Naive thymus-derived CD4-positive, alpha-beta T cell (primary cell): ENCODE measurements around the gene ZCCHC24. TPM values are rescaled to one million over a fixed set of nuclear protein-coding genes. Genes with fewer than 3 reads are reported as not detected.

Experiments
- ATAC-seq: fragments of 150-1000 bp; cut with Tn5 transposase; 2 replicates; pipeline ENCODE4 v1.10.0; 2021; ENCODE audit warnings: mild to moderate bottlenecking, moderate library complexity
- CTCF ChIA-PET: fragments of 350-600 bp; sonication (Branson Sonifier 250); formaldehyde crosslinking; loops from one replicate; lab custom pipeline; 2021; ENCODE audit warnings: antibody characterized with exemption; lab: Charles Lee
- POLR2A ChIA-PET: fragments of 350-600 bp; sonication (Branson Sonifier 250); formaldehyde crosslinking; loops from one replicate; lab custom pipeline; 2021; ENCODE audit warnings: antibody characterized with exemption, inconsistent platforms; lab: Charles Lee
- DNase-seq, 9 donors: peaks; one replicate each; pipeline versions ENCODE4 v3.0.0 to v3.0.0-alpha.2; 2020 to 2022; ENCODE audit warnings: mixed read lengths in 1 of 9
- H3K27ac ChIP-seq: one replicate; pipeline ENCODE4 v1.7.0; 2013; ENCODE audit warnings: mild to moderate bottlenecking, low read depth, low read length, moderate library complexity
- H3K27me3 ChIP-seq, 2 donors: one replicate each; pipeline ENCODE4 v1.7.0; 2013; ENCODE audit warnings: low read length in 2 of 2, mild to moderate bottlenecking in 2 of 2, moderate library complexity in 2 of 2; ENCODE audit not compliant: control insufficient read depth in 2 of 2, insufficient read depth in 2 of 2
- H3K36me3 ChIP-seq, 3 experiments: 1 replicate in 2 of 3; 2 replicates in 1 of 3; pipeline ENCODE4 v1.7.0; 2013; ENCODE audit warnings: low read length in 3 of 3, mild to moderate bottlenecking in 3 of 3, moderate library complexity in 1 of 3; ENCODE audit not compliant: insufficient read depth in 3 of 3, control insufficient read depth in 2 of 3
- H3K4me1 ChIP-seq, 2 donors: one replicate each; pipeline ENCODE4 v1.7.0; 2013; ENCODE audit warnings: low read length in 2 of 2, mild to moderate bottlenecking in 2 of 2, moderate library complexity in 1 of 2; ENCODE audit not compliant: control insufficient read depth in 2 of 2, insufficient read depth in 2 of 2
- H3K4me3 ChIP-seq: 2 replicates; pipeline ENCODE4 v1.7.0; 2013; ENCODE audit warnings: mild to moderate bottlenecking, low read length
- H3K9me3 ChIP-seq, 3 experiments: 1 replicate in 2 of 3; 2 replicates in 1 of 3; pipeline ENCODE4 v1.7.0; 2013; ENCODE audit warnings: low read length in 3 of 3; ENCODE audit not compliant: control insufficient read depth in 2 of 3
- H3K27ac Mint-ChIP-seq, 9 donors: one replicate each; pipeline ENCODE4 v1.8.0; 2020 to 2022; ENCODE audit warnings: mixed read lengths in 9 of 9, mild to moderate bottlenecking in 8 of 9, moderate library complexity in 5 of 9, inconsistent platforms in 2 of 9
- H3K27me3 Mint-ChIP-seq, 5 donors: one replicate each; pipeline ENCODE4 v1.8.0; 2021 to 2022; ENCODE audit warnings: mixed read lengths in 5 of 5, mild to moderate bottlenecking in 1 of 5
- H3K36me3 Mint-ChIP-seq, 5 donors: one replicate each; pipeline ENCODE4 v1.8.0; 2020 to 2022; ENCODE audit warnings: mixed read lengths in 5 of 5, mild to moderate bottlenecking in 3 of 5, inconsistent platforms in 1 of 5
- H3K4me1 Mint-ChIP-seq, 7 donors: one replicate each; pipeline ENCODE4 v1.8.0; 2020 to 2022; ENCODE audit warnings: mixed read lengths in 7 of 7, mild to moderate bottlenecking in 3 of 7, inconsistent platforms in 1 of 7
- H3K4me3 Mint-ChIP-seq, 10 donors: one replicate each; pipeline ENCODE4 v1.8.0; 2020 to 2022; ENCODE audit warnings: mild to moderate bottlenecking in 10 of 10, mixed read lengths in 10 of 10, moderate library complexity in 6 of 10, inconsistent platforms in 2 of 10
- H3K9me3 Mint-ChIP-seq, 11 donors: one replicate each; pipeline ENCODE4 v1.8.0; 2020 to 2022; ENCODE audit warnings: mixed read lengths in 11 of 11, mild to moderate bottlenecking in 4 of 11, inconsistent platforms in 1 of 11, moderate library complexity in 1 of 11
- intact Hi-C, 2 donors: fragments of 100-400 bp; cut with micrococcal nuclease; formaldehyde crosslinking; loops; one replicate each; pipeline ENCODE4 v1.15.1; 2023
- polyA plus RNA-seq, 2 donors: library from polyadenylated mRNA; unstranded; fragments of 300-500 nt; fragmentation: Illumina TruSeq; gene quantifications; one replicate each; pipeline ENCODE4 v1.2.3, GENCODE V29; 2021
- total RNA-seq, 6 experiments: library from RNA in 5 of 6; stranded (reverse) in 5 of 6; gene quantifications; 1 replicate in 5 of 6; 2 replicates in 1 of 6; pipeline ENCODE4 v1.2.3 and lab custom pipeline; 2021 to 2026

Gene ZCCHC24
- total and polyA plus RNA-seq, 7 experiments from 2014 or later = 0.30 to 2.0 (median 0.73) TPM

DNA sequence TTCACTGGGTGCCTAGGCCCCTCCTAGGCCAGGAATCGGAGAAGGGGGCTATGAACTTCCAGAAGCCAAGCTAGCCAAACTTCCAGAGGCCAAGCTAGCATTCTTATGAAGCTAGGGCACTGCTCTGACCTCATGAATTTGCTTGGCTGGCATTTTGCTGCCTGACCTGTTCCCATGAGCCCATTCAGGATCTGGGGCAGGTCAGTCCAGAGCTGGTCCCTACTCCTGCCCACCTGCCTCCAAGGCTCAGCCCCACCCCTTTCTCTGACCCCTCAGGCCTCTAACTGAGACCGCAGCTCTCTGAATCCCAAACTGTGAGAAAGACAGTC, 99.4 kb downstream of the ZCCHC24 start:
- intact Hi-C loops = loop anchor here (2.0 to 10.0 kb wide), 5 partner anchors 23 to 859 kb away; partner anchors contain the start of genes ANXA11 (in 1 of the 2) and ZMIZ1 (in 1 of the 2)
- H3K36me3 Mint-ChIP-seq = peaks cover 4 to 19% (median 6%) of the 10 kb centered on the region in 5 donors
- no peak overlapping the region for H3K4me3 ChIP-seq
- H3K27me3 Mint-ChIP-seq = no peaks in the 10 kb centered on the region
- ChIA-PET POLR2A (interaction anchor here (0.5 to 3.6 kb wide), 8 partner anchors 8 to 1316 kb away, joined by 3 to 22 read pairs (median 4); no protein-coding TSS in a partner anchor), CTCF (interaction anchor here (1.0 to 1.9 kb wide), 5 partner anchors 10 to 122 kb away, joined by 3 to 7 read pairs (median 3); no protein-coding TSS in a partner anchor)
- peaks cover 0 to 1% (median 0%) of the 10 kb centered on the region in 11 donors for H3K9me3 Mint-ChIP-seq
- no peak overlapping the region for H3K27ac ChIP-seq
- no peaks in the 10 kb centered on the region for H3K27me3 ChIP-seq
- ATAC-seq = no peak
- DNase-seq = no peak
- H3K27ac Mint-ChIP-seq = peak overlapping the region in 2 of 9 donors; percentile 7 to 40
- peaks cover 5 to 18% (median 12%) of the 10 kb centered on the region in 3 experiments for H3K36me3 ChIP-seq
- H3K4me1 Mint-ChIP-seq = peaks cover 9 to 53% (median 22%) of the 10 kb centered on the region in 7 donors
- peaks cover 19 to 25% of the 10 kb centered on the region in 2 donors for H3K4me1 ChIP-seq
- peak overlapping the region in 1 of 10 donors; percentile 77 for H3K4me3 Mint-ChIP-seq
- no peaks in the 10 kb centered on the region for H3K9me3 ChIP-seq

DNA sequence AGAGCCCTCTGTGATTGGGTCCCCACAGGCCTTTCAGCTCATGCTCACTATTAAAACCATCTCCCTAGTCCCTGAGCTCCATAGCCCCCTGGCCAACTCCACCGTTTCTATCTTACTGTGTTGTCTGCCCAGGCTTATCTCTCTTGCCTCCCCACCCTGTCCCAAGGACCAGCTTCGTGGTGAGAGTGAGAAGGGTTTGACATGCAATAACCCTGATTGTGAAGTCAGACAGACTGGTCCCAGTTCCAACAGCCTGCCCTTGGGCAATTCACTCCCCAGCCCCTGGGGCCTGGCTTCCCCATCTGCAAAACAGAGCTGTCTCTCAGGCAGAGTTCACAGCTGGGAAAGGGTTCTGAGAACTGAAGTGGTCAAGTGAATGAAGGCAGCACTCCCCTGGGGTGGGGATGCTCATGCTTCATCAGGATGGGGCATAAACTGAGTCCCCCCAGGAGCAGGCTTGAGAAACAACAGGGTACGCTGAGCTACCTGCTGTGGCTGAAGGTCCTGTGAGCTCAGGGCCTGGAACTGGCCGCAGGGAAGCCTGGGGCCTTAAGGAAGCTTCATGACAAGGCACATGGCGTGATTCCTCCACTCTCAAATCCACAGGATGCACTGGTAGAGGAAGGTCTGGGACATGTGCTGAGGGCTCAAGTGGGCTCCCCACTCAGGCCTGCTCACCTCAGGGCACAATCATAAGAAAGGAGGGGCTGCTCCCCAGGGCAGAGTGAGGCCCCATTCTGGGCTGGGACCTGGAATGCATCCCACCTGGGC, 100.0 kb downstream of the ZCCHC24 start:
- Mint-ChIP-seq H3K27me3 (no peaks in the 10 kb centered on the region), H3K27ac (peak overlapping the region in 5 of 9 donors; percentile 7 to 52 (median 20)), H3K36me3 (peaks cover 0 to 19% (median 6%) of the 10 kb centered on the region in 5 donors), H3K4me1 (peaks cover 9 to 52% (median 22%) of the 10 kb centered on the region in 7 donors), H3K9me3 (peaks cover 0 to 1% (median 0%) of the 10 kb centered on the region in 11 donors), H3K4me3 (peak overlapping the region in 1 of 10 donors; percentile 5)
- intact Hi-C loops = loop anchor here (2.0 to 10.0 kb wide), 5 partner anchors 23 to 859 kb away; partner anchors contain the start of genes ANXA11 (in 1 of the 2) and ZMIZ1 (in 1 of the 2)
- Histone ChIP-seq H3K27me3 (no peaks in the 10 kb centered on the region), H3K9me3 (no peaks in the 10 kb centered on the region), H3K27ac (no peak overlapping the region), H3K36me3 (peaks cover 3 to 12% (median 7%) of the 10 kb centered on the region in 3 experiments), H3K4me3 (no peak overlapping the region), H3K4me1 (peaks cover 19 to 25% of the 10 kb centered on the region in 2 donors)
- CTCF ChIA-PET = interaction anchor here (0.6 to 1.9 kb wide), 7 partner anchors 10 to 160 kb away, joined by 3 to 7 read pairs (median 4); no protein-coding TSS in a partner anchor
- POLR2A ChIA-PET = interaction anchor here (0.5 to 3.6 kb wide), 10 partner anchors 11 to 1316 kb away, joined by 3 to 22 read pairs (median 4); no protein-coding TSS in a partner anchor
- ATAC-seq (no peak), DNase-seq (peak in 1 of 9 donors; percentile 17)

DNA sequence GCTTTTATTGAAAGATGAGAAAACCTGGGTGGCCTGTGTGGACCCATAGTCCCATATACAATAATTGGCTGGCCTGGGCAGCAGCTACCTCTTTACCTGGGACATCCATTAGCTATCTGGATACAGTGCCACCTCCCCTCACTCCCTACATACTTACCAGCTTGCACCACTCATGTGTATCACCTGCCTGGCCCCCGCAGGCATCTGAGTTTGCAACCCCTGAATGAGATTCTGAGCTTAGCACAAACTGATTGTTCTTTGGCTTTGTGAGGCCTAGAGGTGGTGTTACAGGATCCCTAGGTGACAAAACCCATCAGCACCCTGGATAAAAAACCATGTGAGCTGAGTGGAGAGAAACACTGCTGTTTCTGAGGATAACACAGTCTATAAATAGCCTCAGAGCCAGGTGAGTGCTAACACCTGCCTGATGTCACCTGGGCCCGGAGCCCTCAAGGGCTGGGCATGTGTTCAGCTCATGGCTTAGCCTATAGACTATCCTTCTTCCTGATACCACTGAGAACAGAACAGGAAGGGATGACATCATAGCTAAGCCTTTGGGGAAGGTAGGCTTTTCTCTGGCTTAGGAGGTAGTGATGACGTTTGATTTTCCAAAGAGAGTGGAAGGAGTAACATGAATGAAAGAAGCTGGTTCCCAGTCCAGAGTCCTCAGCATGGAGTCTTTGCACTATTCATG, 100.8 kb downstream of the ZCCHC24 start:
- ATAC-seq (no peak), DNase-seq (peak in 1 of 9 donors; percentile 15)
- H3K9me3 ChIP-seq = no peaks in the 10 kb centered on the region
- Mint-ChIP-seq H3K36me3 (peaks cover 0 to 16% (median 1%) of the 10 kb centered on the region in 5 donors), H3K27me3 (no peaks in the 10 kb centered on the region), H3K4me3 (peak overlapping the region in 1 of 10 donors; percentile 5), H3K9me3 (peaks cover 0 to 1% (median 0%) of the 10 kb centered on the region in 11 donors), H3K27ac (peak overlapping the region in 3 of 9 donors; percentile 7 to 40 (median 10)), H3K4me1 (peaks cover 9 to 44% (median 18%) of the 10 kb centered on the region in 7 donors)
- H3K4me3 ChIP-seq = no peak overlapping the region
- peaks cover 0 to 4% (median 4%) of the 10 kb centered on the region in 3 experiments for H3K36me3 ChIP-seq
- POLR2A ChIA-PET = interaction anchor here (0.5 to 2.2 kb wide), 5 partner anchors 11 to 162 kb away, joined by 3 to 13 read pairs (median 5); no protein-coding TSS in a partner anchor
- no peaks in the 10 kb centered on the region for H3K27me3 ChIP-seq
- intact Hi-C loops = loop anchor here (5.0 to 10.0 kb wide), 4 partner anchors 277 to 860 kb away; partner anchors contain the start of genes ANXA11 (in 1 of the 2) and ZMIZ1 (in 1 of the 2)
- H3K4me1 ChIP-seq = peaks cover 19 to 25% of the 10 kb centered on the region in 2 donors
- CTCF ChIA-PET = interaction anchor here (0.6 to 1.9 kb wide), 7 partner anchors 10 to 160 kb away, joined by 3 to 7 read pairs (median 4); no protein-coding TSS in a partner anchor
- H3K27ac ChIP-seq = no peak overlapping the region

DNA sequence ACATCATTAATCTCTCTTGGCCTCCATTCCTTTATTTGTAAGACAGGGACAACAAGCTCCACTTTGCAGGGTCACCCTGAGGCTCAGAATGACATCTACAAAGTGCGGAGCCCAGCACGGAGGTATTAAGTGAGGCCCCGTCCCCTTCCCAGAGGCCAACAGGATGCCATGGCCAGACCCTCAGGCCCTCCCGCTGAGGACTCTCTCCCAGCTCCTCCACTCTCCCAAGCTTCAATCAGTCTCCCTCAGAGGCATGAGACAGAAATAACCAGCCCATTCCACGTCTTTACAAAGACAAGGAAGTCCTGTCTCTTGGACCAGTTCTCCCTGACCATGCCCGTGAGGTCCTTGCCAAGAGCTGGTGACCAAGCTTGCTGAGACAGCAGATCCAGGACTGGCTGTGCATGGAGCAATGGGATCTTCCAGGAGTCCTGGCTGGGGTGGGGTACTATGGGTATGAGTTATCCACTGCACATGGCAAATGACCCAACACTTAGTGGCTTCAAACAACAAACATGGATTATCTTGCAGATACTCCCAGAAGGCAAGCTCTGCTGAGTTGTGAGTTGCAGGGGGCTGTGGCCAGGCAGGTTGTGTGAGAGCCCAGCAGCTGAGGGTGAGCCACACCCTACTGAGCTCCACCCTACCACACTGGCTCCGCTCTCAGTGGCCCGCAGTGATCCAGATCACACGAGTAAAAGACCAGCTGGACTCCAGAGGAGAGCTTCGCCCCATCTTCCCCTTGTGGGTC, 102.4 kb downstream of the ZCCHC24 start:
- H3K36me3 ChIP-seq = no peaks in the 10 kb centered on the region
- no peaks in the 10 kb centered on the region for H3K9me3 ChIP-seq
- intact Hi-C loops = loop anchor here in 1 of 2 donors (10.0 kb wide), 1 partner anchor 862 kb away; the partner anchor contains the start of gene ANXA11
- H3K27me3 ChIP-seq = no peaks in the 10 kb centered on the region
- Mint-ChIP-seq H3K4me3 (no peak overlapping the region), H3K36me3 (peaks cover 0 to 4% (median 0%) of the 10 kb centered on the region in 5 donors), H3K27me3 (no peaks in the 10 kb centered on the region), H3K27ac (peak overlapping the region in 2 of 9 donors; percentile 14 to 38), H3K4me1 (peaks cover 0 to 29% (median 3%) of the 10 kb centered on the region in 7 donors), H3K9me3 (peaks cover 0 to 3% (median 0%) of the 10 kb centered on the region in 11 donors)
- no peak overlapping the region for H3K4me3 ChIP-seq
- no peak overlapping the region for H3K27ac ChIP-seq
- no peak for ATAC-seq
- H3K4me1 ChIP-seq = peaks cover 4 to 8% of the 10 kb centered on the region in 2 donors
- POLR2A ChIA-PET = interaction anchor here (2.2 kb wide), 1 partner anchor 20 kb away, joined by 13 read pairs; no protein-coding TSS in a partner anchor
- CTCF ChIA-PET = interaction anchor here (1.4 kb wide), 1 partner anchor 20 kb away, joined by 3 read pairs; no protein-coding TSS in a partner anchor
- DNase-seq = peak in 1 of 9 donors; percentile 15

DNA sequence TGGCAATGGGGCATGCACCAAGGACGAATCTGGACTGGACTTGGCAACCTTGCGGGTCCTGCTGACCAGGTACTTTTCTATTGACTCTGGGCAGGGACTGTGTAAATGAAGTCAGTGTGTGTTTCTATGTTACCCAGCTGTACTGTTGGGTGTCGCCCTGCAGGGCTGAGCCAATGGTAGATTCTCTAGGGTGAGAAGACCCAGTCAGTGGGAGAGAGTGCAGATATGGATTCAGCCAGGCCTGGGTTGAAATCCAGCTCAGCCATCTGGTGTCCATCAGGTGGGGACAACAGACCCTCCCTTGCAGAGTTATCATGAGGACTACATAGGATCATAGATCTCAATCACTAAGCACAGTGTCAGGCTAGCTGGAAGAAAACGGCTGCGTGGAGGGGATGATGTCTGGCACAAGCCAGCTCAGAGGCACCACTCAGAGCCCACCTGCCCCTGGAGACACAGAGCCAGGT, 103.1 kb downstream of the ZCCHC24 start:
- H3K9me3 Mint-ChIP-seq = peaks cover 0 to 3% (median 0%) of the 10 kb centered on the region in 11 donors
- no peaks in the 10 kb centered on the region for H3K27me3 ChIP-seq
- peaks cover 0 to 4% (median 0%) of the 10 kb centered on the region in 5 donors for H3K36me3 Mint-ChIP-seq
- peaks cover 0 to 29% (median 3%) of the 10 kb centered on the region in 7 donors for H3K4me1 Mint-ChIP-seq
- DNase-seq (peak in 1 of 9 donors; percentile 11), ATAC-seq (no peak)
- intact Hi-C loops = loop anchor here in 1 of 2 donors (10.0 kb wide), 1 partner anchor 862 kb away; the partner anchor contains the start of gene ANXA11
- POLR2A ChIA-PET = no interaction called here
- H3K27me3 Mint-ChIP-seq = no peaks in the 10 kb centered on the region
- no peak overlapping the region for H3K27ac ChIP-seq
- H3K4me3 ChIP-seq = no peak overlapping the region
- CTCF ChIA-PET = interaction anchor here (1.4 kb wide), 1 partner anchor 19 kb away, joined by 3 read pairs; no protein-coding TSS in a partner anchor
- H3K9me3 ChIP-seq = no peaks in the 10 kb centered on the region
- H3K4me1 ChIP-seq = peaks cover 4 to 6% of the 10 kb centered on the region in 2 donors
- no peak overlapping the region for H3K4me3 Mint-ChIP-seq
- peak overlapping the region in 2 of 9 donors; percentile 2 to 48 for H3K27ac Mint-ChIP-seq
- no peaks in the 10 kb centered on the region for H3K36me3 ChIP-seq
